Spinal cord (tissue), 10 donors: ENCODE measurements around the gene KIF18B. TPM values are rescaled to one million over a fixed set of nuclear protein-coding genes. Genes with fewer than 3 reads are reported as not detected.
"Not testable (repeated sequence)": the region's sequence is repeated elsewhere in the genome, so short reads cannot be mapped to it uniquely, and the experiment has no call there.

Source experiments
- DNase-seq, 6 donors: peaks; one replicate each; pipeline versions ENCODE4 v3.0.0 to v3.0.0-alpha.2; 2013 to 2015; ENCODE audit warnings: low spot score in 6 of 6, low read depth in 4 of 6
- H3K27ac ChIP-seq: one replicate; pipeline ENCODE4 v1.5.1; 2013; ENCODE audit warnings: low read depth, low read length, control low read depth
- H3K27me3 ChIP-seq: one replicate; pipeline ENCODE4 v1.6.1; 2013; ENCODE audit warnings: low read length; ENCODE audit not compliant: control insufficient read depth, insufficient read depth
- H3K36me3 ChIP-seq: one replicate; pipeline ENCODE4 v1.6.1; 2013; ENCODE audit warnings: low read length; ENCODE audit not compliant: control insufficient read depth, insufficient read depth
- H3K4me1 ChIP-seq: one replicate; pipeline ENCODE4 v1.6.1; 2013; ENCODE audit warnings: low read length; ENCODE audit not compliant: control insufficient read depth, insufficient read depth
- H3K4me3 ChIP-seq: one replicate; pipeline ENCODE4 v1.5.1; 2013; ENCODE audit warnings: low read depth, low read length, control low read depth
- H3K9me3 ChIP-seq: one replicate; pipeline ENCODE4 v1.6.1; 2013; ENCODE audit warnings: low read length; ENCODE audit not compliant: control insufficient read depth, insufficient read depth
- WGBS: methylation state at CpG from one replicate; pipeline ENCODE4 v1.1.5; 2013; ENCODE audit warnings: missing lambda C conversion rate; ENCODE audit not compliant: insufficient coverage; 5-methylcytosine and 5-hydroxymethylcytosine counted together
- polyA plus RNA-seq, 2 donors: library from polyadenylated mRNA; unstranded; fragments of 120-200 nt; gene quantifications; one replicate each; pipeline ENCODE4 v1.2.1, GENCODE V29; 2013; ENCODE audit not compliant: insufficient read length in 2 of 2
- total RNA-seq, 2 donors: library from RNA; depleted of rRNA in 1 of 2; stranded (reverse); fragments of 120-200 nt in 1 of 2; fragments of >200 nt in 1 of 2; gene quantifications; one replicate each; pipeline versions ENCODE4 v1.2.3 to v1.2.4, GENCODE V29; 2013 to 2014
- donor health status: healthy.

KIF18B gene
- total and polyA plus RNA-seq, 4 donors: 1.6 to 11.7 (median 4.5) TPM

GRCh38 chr17:44960691-44961090, 13.1 kb upstream of the KIF18B start:
- Histone ChIP-seq H3K4me1 (peaks cover 68% of the 10 kb centered on the region), H3K9me3 (no peaks in the 10 kb centered on the region), H3K4me3 (no peak overlapping the region), H3K27ac (no peak overlapping the region), H3K27me3 (peaks cover 3% of the 10 kb centered on the region), H3K36me3 (peaks cover 7% of the 10 kb centered on the region)
- no peak for DNase-seq
- WGBS: 41% methylated on average over 2 of the region's 2 CpGs

GRCh38 chr17:44959821-44960531, 12.4 kb upstream of the KIF18B start:
- Histone ChIP-seq H3K4me3 (peak overlapping the region; percentile 21), H3K9me3 (no peaks in the 10 kb centered on the region), H3K27ac (peak overlapping the region; percentile 61), H3K27me3 (no peaks in the 10 kb centered on the region), H3K4me1 (peaks cover 65% of the 10 kb centered on the region), H3K36me3 (peaks cover 7% of the 10 kb centered on the region)
- 9% methylated on average over 51 of the region's 56 CpGs for WGBS
- DNase-seq: peak in 2 of 6 donors; percentile 56 to 67

- Histone ChIP-seq H3K27ac (peak overlapping the region; percentile 60), H3K4me3 (no peak overlapping the region), H3K9me3 (no peaks in the 10 kb centered on the region), H3K36me3 (peaks cover 3% of the 10 kb centered on the region), H3K27me3 (no peaks in the 10 kb centered on the region), H3K4me1 (peaks cover 52% of the 10 kb centered on the region)
- WGBS: 44% methylated on average over 4 of the region's 8 CpGs
- peak in 2 of 6 donors; percentile 79 to 80 for DNase-seq
Measured at GRCh38 chr17:44956998-44957981, 9.7 kb upstream of the KIF18B start.

- Histone ChIP-seq H3K9me3 (no peaks in the 10 kb centered on the region), H3K27ac (no peak overlapping the region), H3K36me3 (peaks cover 3% of the 10 kb centered on the region), H3K27me3 (no peaks in the 10 kb centered on the region), H3K4me3 (no peak overlapping the region), H3K4me1 (peaks cover 48% of the 10 kb centered on the region)
- DNase-seq: no peak
- WGBS: 55% methylated on average over 8 of the region's 8 CpGs
Measured at GRCh38 chr17:44955674-44956425, 8.3 kb upstream of the KIF18B start.

- Histone ChIP-seq H3K9me3 (no peaks in the 10 kb centered on the region), H3K27ac (no peak overlapping the region), H3K27me3 (no peaks in the 10 kb centered on the region), H3K36me3 (no peaks in the 10 kb centered on the region), H3K4me3 (no peak overlapping the region), H3K4me1 (peaks cover 33% of the 10 kb centered on the region)
- DNase-seq: no peak
- WGBS: 49% methylated on average over 6 of the region's 6 CpGs
Measured at GRCh38 chr17:44952946-44953475, 5.4 kb upstream of the KIF18B start.

GRCh38 chr17:44948315-44948795, 782 bp upstream of the KIF18B start:
- no peaks in the 10 kb centered on the region for H3K36me3 ChIP-seq
- peaks cover 13% of the 10 kb centered on the region for H3K4me1 ChIP-seq
- no peak for DNase-seq
- H3K4me3 ChIP-seq: peak overlapping the region; percentile 48
- H3K27ac ChIP-seq: no peak overlapping the region
- H3K27me3 ChIP-seq: no peaks in the 10 kb centered on the region
- no peaks in the 10 kb centered on the region for H3K9me3 ChIP-seq
- no CpG with 5 or more reads among the region's 7 CpGs for WGBS

DNA sequence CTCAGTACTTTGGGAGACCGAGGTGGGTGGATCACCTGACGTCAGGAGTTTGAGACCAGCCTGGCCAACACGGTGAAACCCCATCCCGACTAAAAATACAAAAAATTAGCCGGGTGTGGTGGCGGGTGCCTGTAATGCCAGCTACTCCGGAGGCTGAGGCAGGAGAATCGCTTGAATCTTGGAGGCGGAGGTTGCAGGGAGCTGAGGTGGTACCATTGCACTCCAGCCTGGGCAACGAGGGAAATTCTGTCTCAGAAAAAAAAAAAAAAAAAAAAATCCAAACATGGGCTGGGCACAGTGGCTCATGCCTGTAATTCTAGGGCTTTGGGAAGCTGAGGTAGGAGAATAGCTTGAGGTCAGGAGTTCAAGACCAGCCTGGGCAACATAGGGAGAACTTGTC, 1.9 kb downstream of the KIF18B start:
- not testable (repeated sequence) for H3K27ac ChIP-seq, H3K36me3 ChIP-seq, DNase-seq, H3K27me3 ChIP-seq, H3K4me3 ChIP-seq, H3K9me3 ChIP-seq
- 97% methylated on average over 5 of the region's 10 CpGs for WGBS
- H3K4me1 ChIP-seq: peaks cover 22% of the 10 kb centered on the region

GRCh38 chr17:44942456-44942855, 5.1 kb downstream of the KIF18B start:
- Histone ChIP-seq H3K4me3 (no peak overlapping the region), H3K27ac (peak overlapping the region; percentile 8), H3K4me1 (peaks cover 18% of the 10 kb centered on the region), H3K36me3 (no peaks in the 10 kb centered on the region), H3K27me3 (no peaks in the 10 kb centered on the region), H3K9me3 (no peaks in the 10 kb centered on the region)
- no CpG with 5 or more reads among the region's 4 CpGs for WGBS
- no peak for DNase-seq

DNA sequence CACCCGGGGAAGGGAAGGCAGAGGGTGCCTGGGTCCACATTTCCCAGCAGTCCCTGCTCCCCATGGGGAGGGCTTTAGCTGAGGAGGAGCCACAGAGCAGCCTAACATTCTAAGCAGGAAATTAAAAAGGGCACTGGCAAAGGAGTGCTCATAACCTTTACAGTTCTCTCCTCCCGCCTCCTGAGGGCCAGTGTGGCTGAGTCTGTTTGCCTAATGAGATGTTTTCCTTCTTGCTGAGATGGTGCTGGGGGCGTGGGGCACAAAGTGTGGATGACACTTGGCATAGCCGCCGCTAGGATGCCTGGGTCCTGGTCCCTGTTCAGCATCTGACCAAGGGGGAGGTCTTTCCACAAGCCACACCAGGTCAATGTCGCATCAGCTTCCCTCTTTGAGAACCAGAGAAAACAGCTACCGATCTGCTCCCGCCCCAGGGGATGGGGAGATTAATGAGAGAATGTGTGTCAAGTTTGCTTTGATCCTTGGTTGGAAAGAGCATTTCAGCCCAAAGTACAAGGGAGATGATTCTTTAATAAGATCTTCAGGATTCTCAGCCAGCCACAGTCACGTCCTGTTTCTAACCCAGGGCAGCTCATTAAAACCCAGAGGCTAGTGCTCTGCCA, 5.8 kb downstream of the KIF18B start:
- Histone ChIP-seq H3K27ac (peak overlapping the region; percentile 8), H3K4me1 (peaks cover 12% of the 10 kb centered on the region), H3K4me3 (no peak overlapping the region), H3K36me3 (no peaks in the 10 kb centered on the region), H3K9me3 (no peaks in the 10 kb centered on the region), H3K27me3 (no peaks in the 10 kb centered on the region)
- no peak for DNase-seq
- no CpG with 5 or more reads among the region's 9 CpGs for WGBS
